Measurements from ENCODE around the gene ALKBH6.

Gene ALKBH6

GRCh38 chr19:36030264-36031148 lies 16.5 kb upstream of the ALKBH6 start:
- DNase-seq = no peak

- DNase-seq = no peak
Measured at GRCh38 chr19:36028313-36029041, 14.5 kb upstream of the ALKBH6 start.

GRCh38 chr19:36027696-36028095 lies 13.7 kb upstream of the ALKBH6 start:
- no peak for DNase-seq

- DNase-seq = no peak
Measured at GRCh38 chr19:36026091-36026876, 12.3 kb upstream of the ALKBH6 start.

- no peak for DNase-seq
Measured at GRCh38 chr19:36025541-36025940, 11.5 kb upstream of the ALKBH6 start.

- no peak for DNase-seq
Measured at GRCh38 chr19:36023432-36023831, 9.4 kb upstream of the ALKBH6 start.

GRCh38 chr19:36019061-36019670 lies 5.2 kb upstream of the ALKBH6 start:
- no peak for DNase-seq

GRCh38 chr19:36013280-36014011 lies 567 bp downstream of the ALKBH6 start:
- no peak for DNase-seq

GRCh38 chr19:36010402-36010801 lies 3.6 kb downstream of the ALKBH6 start:
- DNase-seq = no peak

GRCh38 chr19:36009633-36010379 lies 4.2 kb downstream of the ALKBH6 start:
- DNase-seq = no peak

GRCh38 chr19:36009220-36009619 lies 4.8 kb downstream of the ALKBH6 start:
- DNase-seq = no peak

- DNase-seq = no peak
Measured at GRCh38 chr19:36008336-36008978, 5.6 kb downstream of the ALKBH6 start, which contains the start of gene SYNE4. SYNE4 (minus strand) TSS chr19:36008813; CDS start chr19:36008681, 132 bp downstream.

- no peak for DNase-seq
Measured at GRCh38 chr19:36006955-36007354, 7.1 kb downstream of the ALKBH6 start.

GRCh38 chr19:36003284-36003683 lies 10.7 kb downstream of the ALKBH6 start:
- DNase-seq = no peak

GRCh38 chr19:36001605-36002004 lies 12.4 kb downstream of the ALKBH6 start:
- no peak for DNase-seq

GRCh38 chr19:35996777-35997176 lies 17.2 kb downstream of the ALKBH6 start:
- DNase-seq = no peak

GRCh38 chr19:35995048-35995993 lies 18.7 kb downstream of the ALKBH6 start, which contains the start of gene SDHAF1:
SDHAF1 (plus strand) TSS chr19:35995188; CDS start chr19:35995275, 87 bp downstream.
- peak; percentile 62 for DNase-seq

GRCh38 chr19:35993923-35994598 lies 20.0 kb downstream of the ALKBH6 start:
- no peak for DNase-seq

Data from NCI-H1436 treated with DMSO at 0.1 percent for 48 hours (cell line).